HEK293T (cell line): ENCODE results near the gene TEX55.

Source experiments
- BHLHE40 ChIP-seq: fragments of 450-650 bp; IDR thresholded peaks from 2 replicates; pipeline ENCODE4 v1.6.1; 2016; ENCODE audit warnings: mild to moderate bottlenecking, moderate library complexity, borderline replicate concordance
- ELF4 ChIP-seq: fragments of 450-650 bp; IDR thresholded peaks from 2 replicates; pipeline ENCODE4 v1.6.1; 2017; ENCODE audit warnings: antibody characterized with exemption
- FOXA1 ChIP-seq: fragments of 450-650 bp; IDR thresholded peaks from 2 replicates; pipeline ENCODE4 v1.6.1; 2016; ENCODE audit warnings: mild to moderate bottlenecking
- FOXK2 ChIP-seq: fragments of 450-650 bp; IDR thresholded peaks from 2 replicates; pipeline ENCODE4 v1.6.1; 2016; ENCODE audit warnings: mild to moderate bottlenecking
- FOXM1 ChIP-seq: fragments of 450-650 bp; IDR thresholded peaks from 2 replicates; pipeline ENCODE4 v1.6.1; 2017; ENCODE audit warnings: mild to moderate bottlenecking, borderline replicate concordance
- HDGF ChIP-seq: fragments of 450-650 bp; IDR thresholded peaks from 2 replicates; pipeline ENCODE4 v1.6.1; 2017; ENCODE audit warnings: antibody characterized with exemption, borderline replicate concordance
- L3MBTL2 ChIP-seq: fragments of 450-650 bp; conservative IDR thresholded peaks from 2 replicates; pipeline ENCODE4 v1.6.1; 2016; ENCODE audit warnings: mild to moderate bottlenecking
- SP1 ChIP-seq: fragments of 450-650 bp; IDR thresholded peaks from 2 replicates; pipeline ENCODE4 v1.6.1; 2017
- TARDBP ChIP-seq: fragments of 450-650 bp; IDR thresholded peaks from 2 replicates; pipeline ENCODE4 v1.6.1; 2016
- ZNF384 ChIP-seq: fragments of 450-650 bp; IDR thresholded peaks from 2 replicates; pipeline ENCODE4 v1.6.1; 2016

DNA sequence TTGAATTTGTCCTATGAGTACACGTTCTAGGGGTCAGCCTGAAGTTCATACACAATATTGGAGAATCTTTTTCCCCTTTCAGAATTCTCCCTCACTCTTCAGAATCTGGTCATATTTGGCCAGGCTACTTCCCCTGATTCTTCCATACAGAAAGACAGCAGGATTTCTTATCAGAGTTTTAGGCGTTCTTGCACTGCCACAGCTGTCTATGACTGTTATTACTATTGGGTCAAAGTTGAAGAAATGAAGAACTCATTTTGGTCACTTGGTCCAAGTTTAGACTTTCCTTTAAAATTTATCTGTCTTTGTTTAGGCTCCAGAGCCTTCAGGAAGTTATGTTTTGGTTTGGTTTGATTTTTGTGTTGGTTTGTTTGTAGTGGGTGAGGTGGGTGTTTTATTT is 12.0 kb downstream of the TEX55 start:
- no peak for TF ChIP-seq ELF4
- no peak for TF ChIP-seq ZNF384
- no peak for TF ChIP-seq HDGF
- no peak for TF ChIP-seq BHLHE40
- no peak for TF ChIP-seq FOXA1
- TF ChIP-seq L3MBTL2, result no peak
- no peak for TF ChIP-seq FOXM1
- TF ChIP-seq FOXK2, result no peak
- TF ChIP-seq TARDBP, result no peak
- no peak for TF ChIP-seq SP1
